Peyer's patch (tissue), 4 donors: ENCODE data around the gene ATP13A2. TPM values are rescaled to one million over a fixed set of nuclear protein-coding genes. Genes with fewer than 3 reads are reported as not detected.
A peak's percentile ranks its signal among the peaks of the same experiment; 100 is the strongest.

Experiments used
- DNase-seq, 3 donors: peaks; one replicate each; pipeline ENCODE4 v3.0.0-alpha.2; 2017 to 2019
- H3K27ac ChIP-seq, 4 donors: fragments of 200-600 bp; sonication (generic); one replicate each; pipeline ENCODE4 v1.5.1; 2016 to 2019
- H3K27me3 ChIP-seq, 2 donors: fragments of 200-600 bp; sonication (generic); one replicate each; pipeline ENCODE4 v1.5.1; 2019
- H3K36me3 ChIP-seq, 3 donors: fragments of 200-600 bp; sonication (generic); one replicate each; pipeline ENCODE4 v1.5.1; 2016 to 2019
- H3K4me1 ChIP-seq, 4 donors: fragments of 200-600 bp; sonication (generic); one replicate each; pipeline ENCODE4 v1.5.1; 2016 to 2019
- H3K4me3 ChIP-seq, 4 donors: fragments of 200-600 bp; sonication (generic); 1 replicate in 3 of 4; 2 replicates in 1 of 4; pipeline ENCODE4 v1.5.1; 2016 to 2019; ENCODE audit warnings: mild to moderate bottlenecking in 1 of 4
- H3K9me3 ChIP-seq, 4 donors: fragments of 200-600 bp; sonication (generic); one replicate each; pipeline ENCODE4 v1.5.1; 2016 to 2019; ENCODE audit warnings: mild to moderate bottlenecking in 1 of 4
- CTCF ChIP-seq, 6 experiments: fragments of 450-650 bp in 4 of 6; fragments of 200-600 bp in 2 of 6; sonication (generic) in 1 of 6; IDR thresholded peaks; one replicate each; pipeline ENCODE4 v1.5.1; 2017 to 2019; ENCODE audit warnings: antibody characterized with exemption in 6 of 6, mild to moderate bottlenecking in 3 of 6, moderate library complexity in 1 of 6
- POLR2A ChIP-seq, 2 donors: fragments of 450-650 bp; IDR thresholded peaks; one replicate each; pipeline ENCODE4 v1.5.1; 2017; ENCODE audit warnings: antibody characterized with exemption in 2 of 2, mild to moderate bottlenecking in 2 of 2, moderate library complexity in 2 of 2
- total RNA-seq, 4 donors: library from RNA; depleted of rRNA; stranded (reverse); fragments of >200 nt; gene quantifications; one replicate each; pipeline ENCODE4 v1.1.0, GENCODE V29; 2016

The ATP13A2 gene
- total RNA-seq, 4 donors from 2014 or later: 20.6 to 58.0 (median 44.5) TPM

- Histone ChIP-seq H3K27ac (peak overlapping the region in 3 of 4 donors; percentile 36 to 89 (median 87)), H3K36me3 (peaks cover 0 to 16% (median 0%) of the 10 kb centered on the region in 3 donors), H3K4me1 (peaks cover 0 to 19% (median 10%) of the 10 kb centered on the region in 4 donors), H3K9me3 (no peaks in the 10 kb centered on the region), H3K27me3 (no peaks in the 10 kb centered on the region), H3K4me3 (peak overlapping the region in 1 of 4 donors; percentile 85)
- DNase-seq: no peak
- TF ChIP-seq POLR2A (IDR thresholded peaks at IDR 0.05) (no peak), CTCF (IDR thresholded peaks at IDR 0.05) (no peak)
These were observed 40.3 kb upstream of the ATP13A2 start for GRCh38 chr1:17052038-17052437.

- Histone ChIP-seq H3K4me1 (peaks cover 0 to 15% (median 5%) of the 10 kb centered on the region in 4 donors), H3K27ac (no peak overlapping the region), H3K4me3 (no peak overlapping the region), H3K36me3 (peaks cover 0 to 32% (median 0%) of the 10 kb centered on the region in 3 donors), H3K9me3 (no peaks in the 10 kb centered on the region), H3K27me3 (no peaks in the 10 kb centered on the region)
- no peak for DNase-seq
- TF ChIP-seq CTCF (IDR thresholded peaks at IDR 0.05) (no peak), POLR2A (IDR thresholded peaks at IDR 0.05) (no peak)
These were observed 36.2 kb upstream of the ATP13A2 start for GRCh38 chr1:17047924-17048323.

- Histone ChIP-seq H3K4me3 (no peak overlapping the region), H3K9me3 (no peaks in the 10 kb centered on the region), H3K27me3 (no peaks in the 10 kb centered on the region), H3K27ac (no peak overlapping the region), H3K36me3 (peaks cover 0 to 42% (median 0%) of the 10 kb centered on the region in 3 donors), H3K4me1 (no peaks in the 10 kb centered on the region)
- TF ChIP-seq CTCF (IDR thresholded peaks at IDR 0.05) (no peak), POLR2A (IDR thresholded peaks at IDR 0.05) (no peak)
- DNase-seq: no peak
These were observed 34.6 kb upstream of the ATP13A2 start for GRCh38 chr1:17046334-17046657.

- TF ChIP-seq CTCF (IDR thresholded peaks at IDR 0.05): peak; percentile 53 to 77 (median 74)
- no peak for TF ChIP-seq POLR2A (IDR thresholded peaks at IDR 0.05)
- Histone ChIP-seq H3K36me3 (peaks cover 0 to 47% (median 0%) of the 10 kb centered on the region in 3 donors), H3K27ac (no peak overlapping the region), H3K4me3 (peak overlapping the region in 3 of 4 donors; percentile 11 to 30 (median 16)), H3K4me1 (no peaks in the 10 kb centered on the region), H3K9me3 (no peaks in the 10 kb centered on the region), H3K27me3 (no peaks in the 10 kb centered on the region)
- DNase-seq: no peak
These were observed 34.1 kb upstream of the ATP13A2 start for GRCh38 chr1:17045634-17046333.

GRCh38 chr1:17045150-17045549 is 33.4 kb upstream of the ATP13A2 start:
- no peak overlapping the region for H3K27ac ChIP-seq
- H3K9me3 ChIP-seq: no peaks in the 10 kb centered on the region
- H3K36me3 ChIP-seq: peaks cover 0 to 52% (median 0%) of the 10 kb centered on the region in 3 donors
- H3K27me3 ChIP-seq: no peaks in the 10 kb centered on the region
- no peak overlapping the region for H3K4me3 ChIP-seq
- no peak for DNase-seq
- TF ChIP-seq POLR2A (IDR thresholded peaks at IDR 0.05): no peak
- no peak for TF ChIP-seq CTCF (IDR thresholded peaks at IDR 0.05)
- H3K4me1 ChIP-seq: no peaks in the 10 kb centered on the region
